Activated CD4-positive, alpha-beta T cell treated with anti-CD3 and anti-CD28 coated beads, Interleukin-2, amount 50 U/mL, for 4 hours (primary cell): ENCODE results near the gene PCDHA9.

Experiments used
- DNase-seq, 2 experiments: peaks; one replicate each; pipeline ENCODE4 v3.0.0-alpha.2; 2020

Gene PCDHA9

DNA sequence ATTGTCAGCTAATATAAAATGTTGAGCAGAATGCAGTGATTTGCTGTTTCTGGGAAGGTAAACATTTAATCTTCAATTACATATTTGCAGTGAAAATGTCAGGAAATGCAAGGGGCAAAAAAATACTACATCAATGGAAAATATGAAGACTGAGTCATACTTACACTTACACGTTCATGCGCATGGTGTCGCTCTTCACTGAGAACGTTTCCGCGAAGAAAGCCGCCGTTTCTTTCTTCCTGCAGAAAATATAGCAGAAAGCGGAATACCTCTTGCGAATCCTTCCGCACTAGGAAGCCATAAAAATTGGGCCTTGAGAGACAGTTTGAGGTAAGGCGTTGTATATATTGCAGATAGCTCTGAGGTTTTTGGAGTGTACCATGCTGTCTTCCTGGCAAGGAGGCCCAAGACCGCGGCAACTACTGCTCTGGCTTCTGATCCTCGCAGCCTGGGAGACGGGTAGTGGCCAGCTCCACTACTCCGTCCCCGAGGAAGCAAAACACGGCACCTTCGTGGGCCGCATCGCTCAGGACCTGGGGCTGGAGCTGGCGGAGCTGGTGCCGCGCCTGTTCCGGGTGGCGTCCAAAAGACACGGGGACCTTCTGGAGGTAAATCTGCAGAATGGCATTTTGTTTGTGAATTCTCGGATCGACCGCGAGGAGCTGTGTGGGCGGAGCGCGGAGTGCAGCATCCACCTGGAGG, 33.9 kb downstream of the PCDHA9 start, which contains the start of gene PCDHA13:
TSS of gene PCDHA13 (plus strand) at position 236 of the 702 bp plus-strand sequence. CDS start at position 381, 145 bp downstream.
- DNase-seq, result no peak

DNA sequence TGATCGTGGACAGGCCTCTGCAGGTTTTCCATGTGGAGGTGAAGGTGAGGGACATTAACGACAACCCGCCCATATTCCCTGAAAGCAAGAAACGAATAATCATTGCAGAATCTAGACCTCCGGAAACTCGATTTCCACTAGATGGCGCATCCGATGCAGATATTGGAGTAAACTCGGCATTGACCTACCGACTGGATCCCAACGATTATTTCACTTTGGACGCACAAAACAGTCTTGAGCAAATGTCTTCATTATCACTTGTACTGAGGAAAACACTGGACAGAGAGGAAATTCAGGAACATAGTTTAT, 34.4 kb downstream of the PCDHA9 start:
- no peak for DNase-seq

DNA sequence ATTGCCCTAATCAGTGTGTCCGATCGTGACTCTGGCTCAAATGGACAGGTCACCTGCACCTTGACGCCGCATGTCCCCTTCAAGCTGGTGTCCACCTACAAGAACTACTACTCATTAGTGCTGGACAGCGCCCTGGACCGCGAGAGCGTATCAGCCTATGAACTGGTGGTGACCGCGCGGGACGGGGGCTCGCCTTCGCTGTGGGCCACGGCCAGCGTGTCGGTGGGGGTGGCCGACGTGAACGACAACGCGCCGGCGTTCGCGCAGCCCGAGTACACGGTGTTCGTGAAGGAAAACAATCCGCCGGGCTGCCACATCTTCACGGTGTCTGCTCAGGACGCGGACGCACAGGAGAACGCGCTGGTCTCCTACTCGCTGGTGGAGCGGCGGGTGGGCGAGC, 35.2 kb downstream of the PCDHA9 start:
- DNase-seq, result no peak

DNA sequence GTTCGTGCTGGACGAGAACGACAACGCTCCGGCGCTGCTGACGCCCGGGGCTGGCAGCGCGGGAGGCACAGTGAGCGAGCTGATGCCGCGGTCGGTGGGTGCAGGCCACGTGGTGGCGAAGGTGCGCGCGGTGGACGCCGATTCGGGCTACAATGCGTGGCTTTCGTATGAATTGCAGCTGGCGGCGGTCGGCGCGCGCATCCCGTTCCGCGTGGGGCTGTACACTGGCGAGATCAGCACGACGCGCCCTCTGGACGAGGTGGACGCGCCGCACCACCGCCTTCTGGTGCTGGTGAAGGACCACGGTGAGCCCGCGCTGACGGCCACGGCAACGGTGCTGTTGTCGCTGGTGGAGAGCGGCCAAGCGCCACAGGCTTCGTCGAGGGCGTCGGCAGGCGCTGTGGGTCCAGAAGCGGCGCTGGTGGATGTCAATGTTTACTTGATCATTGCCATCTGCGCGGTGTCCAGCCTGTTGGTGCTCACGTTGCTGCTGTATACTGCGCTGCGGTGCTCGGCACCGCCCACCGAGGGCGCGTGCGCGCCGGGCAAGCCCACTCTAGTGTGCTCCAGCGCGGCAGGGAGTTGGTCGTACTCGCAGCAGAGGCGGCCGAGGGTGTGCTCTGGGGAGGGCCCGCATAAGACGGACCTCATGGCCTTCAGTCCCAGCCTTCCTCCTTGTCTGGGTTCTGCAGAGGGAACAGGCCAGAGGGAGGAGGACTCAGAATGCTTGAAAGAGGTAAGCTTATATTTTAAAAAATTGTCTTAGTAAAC, 35.9 kb downstream of the PCDHA9 start:
- no peak for DNase-seq
